ENCODE results near the gene TRANK1. TPM values are rescaled to one million over a fixed set of nuclear protein-coding genes. Genes with fewer than 3 reads are reported as not detected.

Gene TRANK1
- total and polyA plus RNA-seq, 2 of the 8 experiments (the other 6 are each of a cell fraction or from before 2014, with no cell fraction given): 2.9 to 8.8 TPM

GRCh38 chr3:36991147-36991546 lies 46.3 kb upstream of the TRANK1 start (continued):
- TF ChIP-seq CHD7 (IDR thresholded peaks at IDR 0.05; ENCODE audit: insufficient replicate concordance, low read length) (no peak), E2F6 (IDR thresholded peaks at IDR 0.05) (no peak), KDM1A (IDR thresholded peaks at IDR 0.05; ENCODE audit: borderline replicate concordance, low read length) (no peak)

All from H1 (cell line).